ENCODE results near the gene DSCAML1. TPM values are rescaled to one million over a fixed set of nuclear protein-coding genes. Genes with fewer than 3 reads are reported as not detected.

The DSCAML1 gene
- total RNA-seq, 6 experiments from 2014 or later: not detected

DNA sequence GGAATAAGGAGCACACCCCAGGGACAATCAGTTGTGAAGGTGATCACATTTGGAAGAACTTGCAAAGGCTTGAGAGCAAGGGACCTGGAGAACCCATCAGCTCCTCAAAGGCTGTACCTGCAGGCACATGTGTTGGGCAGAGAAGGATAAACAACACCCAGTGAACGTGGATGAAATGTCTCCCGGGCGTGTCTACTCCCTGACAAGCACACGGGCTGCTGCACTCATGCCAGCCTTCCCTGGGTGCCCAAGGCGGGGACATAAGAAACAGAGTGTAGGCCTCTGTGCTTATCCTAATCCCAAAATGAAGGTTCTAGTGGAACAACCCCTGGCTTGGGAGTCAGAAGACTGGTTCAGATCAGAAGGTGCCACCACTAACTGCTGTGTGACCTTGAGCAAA is 46.7 kb downstream of the DSCAML1 start:
- no peak for DNase-seq
- peaks cover 48% of the 10 kb centered on the region for H3K27me3 Mint-ChIP-seq (ENCODE audit: insufficient read depth)
- H3K4me1 Mint-ChIP-seq (ENCODE audit: low read depth): no peaks in the 10 kb centered on the region
- TF ChIP-seq, protein P1, sequence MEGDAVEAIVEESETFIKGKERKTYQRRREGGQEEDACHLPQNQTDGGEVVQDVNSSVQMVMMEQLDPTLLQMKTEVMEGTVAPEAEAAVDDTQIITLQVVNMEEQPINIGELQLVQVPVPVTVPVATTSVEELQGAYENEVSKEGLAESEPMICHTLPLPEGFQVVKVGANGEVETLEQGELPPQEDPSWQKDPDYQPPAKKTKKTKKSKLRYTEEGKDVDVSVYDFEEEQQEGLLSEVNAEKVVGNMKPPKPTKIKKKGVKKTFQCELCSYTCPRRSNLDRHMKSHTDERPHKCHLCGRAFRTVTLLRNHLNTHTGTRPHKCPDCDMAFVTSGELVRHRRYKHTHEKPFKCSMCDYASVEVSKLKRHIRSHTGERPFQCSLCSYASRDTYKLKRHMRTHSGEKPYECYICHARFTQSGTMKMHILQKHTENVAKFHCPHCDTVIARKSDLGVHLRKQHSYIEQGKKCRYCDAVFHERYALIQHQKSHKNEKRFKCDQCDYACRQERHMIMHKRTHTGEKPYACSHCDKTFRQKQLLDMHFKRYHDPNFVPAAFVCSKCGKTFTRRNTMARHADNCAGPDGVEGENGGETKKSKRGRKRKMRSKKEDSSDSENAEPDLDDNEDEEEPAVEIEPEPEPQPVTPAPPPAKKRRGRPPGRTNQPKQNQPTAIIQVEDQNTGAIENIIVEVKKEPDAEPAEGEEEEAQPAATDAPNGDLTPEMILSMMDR (IDR thresholded peaks at IDR 0.05): no peak
- H3K4me3 Mint-ChIP-seq: no peak overlapping the region
- H3K27ac Mint-ChIP-seq: no peak overlapping the region
- no peaks in the 10 kb centered on the region for H3K9me3 Mint-ChIP-seq
- H3K36me3 Mint-ChIP-seq (ENCODE audit: low read depth): no peaks in the 10 kb centered on the region

DNA sequence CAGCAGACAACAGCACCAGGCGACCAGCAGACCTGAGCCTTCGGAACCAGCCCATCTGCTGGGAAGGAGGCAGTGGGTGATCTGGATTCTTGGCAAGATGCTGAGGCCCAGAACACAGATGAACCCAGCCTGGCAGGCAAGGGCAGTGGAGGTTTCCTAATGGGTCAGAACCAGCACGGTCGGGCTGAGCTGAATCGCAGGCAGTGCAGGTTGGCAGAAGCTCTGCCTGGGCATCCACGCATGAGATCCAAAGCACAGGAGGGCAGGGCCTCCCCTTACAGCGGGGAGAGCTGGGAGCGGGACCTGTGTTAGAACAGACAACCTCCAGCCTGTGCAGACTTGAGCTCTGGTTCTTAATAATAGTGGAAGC is 47.5 kb downstream of the DSCAML1 start:
- Mint-ChIP-seq H3K27me3 (ENCODE audit: insufficient read depth) (peaks cover 44% of the 10 kb centered on the region), H3K36me3 (ENCODE audit: low read depth) (no peaks in the 10 kb centered on the region), H3K9me3 (no peaks in the 10 kb centered on the region), H3K4me1 (ENCODE audit: low read depth) (no peaks in the 10 kb centered on the region), H3K4me3 (no peak overlapping the region), H3K27ac (no peak overlapping the region)
- TF ChIP-seq, protein P1 (IDR thresholded peaks at IDR 0.05): no peak
- no peak for DNase-seq

DNA sequence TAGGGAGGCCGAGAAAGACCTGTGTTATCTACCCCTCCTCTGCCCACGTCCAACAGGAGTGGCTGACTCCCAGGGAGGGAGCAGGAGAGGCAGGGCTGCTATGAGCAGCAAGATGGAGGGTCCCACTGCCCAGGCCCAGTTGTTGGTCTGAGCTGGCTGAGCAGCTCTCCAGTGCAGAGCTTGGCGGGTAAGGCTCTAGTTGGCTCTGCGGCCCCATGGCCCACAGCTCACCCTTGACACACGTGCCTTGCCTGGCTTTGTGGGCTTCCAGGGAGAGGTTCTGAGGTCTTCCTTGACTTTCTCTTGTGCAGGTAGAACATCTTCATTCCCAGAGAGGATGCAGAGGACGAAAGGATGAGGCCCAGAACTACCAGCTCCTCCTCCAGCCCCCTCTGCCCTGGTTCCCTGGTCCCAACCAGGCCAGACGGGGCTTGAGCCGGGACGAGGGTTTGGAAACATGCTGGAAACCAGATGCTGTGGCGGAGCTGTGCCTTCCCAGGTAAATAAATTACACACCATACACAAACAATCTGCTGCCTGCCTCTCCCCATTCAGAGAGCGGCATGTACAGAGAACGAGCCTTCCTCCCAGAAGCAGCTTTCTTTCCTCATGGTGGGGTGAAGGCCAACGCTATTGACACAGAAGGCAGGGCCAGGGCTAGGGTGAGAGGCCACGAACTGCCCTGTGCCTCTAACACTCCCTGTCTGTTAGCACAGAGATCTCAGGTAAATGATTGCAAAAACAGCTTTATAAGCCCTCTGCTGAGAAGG is 48.1 kb downstream of the DSCAML1 start:
- TF ChIP-seq, protein P1 (IDR thresholded peaks at IDR 0.05): no peak
- Mint-ChIP-seq H3K4me3 (no peak overlapping the region), H3K27me3 (ENCODE audit: insufficient read depth) (peaks cover 43% of the 10 kb centered on the region), H3K4me1 (ENCODE audit: low read depth) (no peaks in the 10 kb centered on the region), H3K9me3 (no peaks in the 10 kb centered on the region), H3K36me3 (ENCODE audit: low read depth) (no peaks in the 10 kb centered on the region), H3K27ac (no peak overlapping the region)
- DNase-seq: no peak

DNA sequence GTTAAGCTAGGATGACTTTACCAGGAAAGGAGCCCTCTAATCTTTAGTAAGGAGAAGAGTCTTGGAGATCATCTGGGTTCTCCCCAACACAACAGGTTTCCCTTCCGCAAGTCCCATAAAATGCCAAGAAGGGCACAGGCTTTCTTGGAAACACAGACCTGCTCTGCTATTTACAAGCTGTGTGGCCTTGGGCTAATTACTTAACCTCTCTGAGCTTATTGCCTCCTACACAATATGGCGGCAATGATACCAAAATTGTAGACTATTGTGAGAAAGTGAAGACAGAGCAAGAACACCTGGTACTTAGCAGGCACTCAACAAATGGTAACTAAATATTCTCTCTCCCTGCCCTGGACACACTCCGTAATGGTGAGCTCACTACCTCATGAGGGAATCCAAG is 49.1 kb downstream of the DSCAML1 start:
- H3K27ac Mint-ChIP-seq: no peak overlapping the region
- H3K4me3 Mint-ChIP-seq: no peak overlapping the region
- no peaks in the 10 kb centered on the region for H3K36me3 Mint-ChIP-seq (ENCODE audit: low read depth)
- DNase-seq: no peak
- TF ChIP-seq, protein P1 (IDR thresholded peaks at IDR 0.05): no peak
- H3K4me1 Mint-ChIP-seq (ENCODE audit: low read depth): no peaks in the 10 kb centered on the region
- H3K27me3 Mint-ChIP-seq (ENCODE audit: insufficient read depth): peaks cover 41% of the 10 kb centered on the region
- H3K9me3 Mint-ChIP-seq: no peaks in the 10 kb centered on the region

DNA sequence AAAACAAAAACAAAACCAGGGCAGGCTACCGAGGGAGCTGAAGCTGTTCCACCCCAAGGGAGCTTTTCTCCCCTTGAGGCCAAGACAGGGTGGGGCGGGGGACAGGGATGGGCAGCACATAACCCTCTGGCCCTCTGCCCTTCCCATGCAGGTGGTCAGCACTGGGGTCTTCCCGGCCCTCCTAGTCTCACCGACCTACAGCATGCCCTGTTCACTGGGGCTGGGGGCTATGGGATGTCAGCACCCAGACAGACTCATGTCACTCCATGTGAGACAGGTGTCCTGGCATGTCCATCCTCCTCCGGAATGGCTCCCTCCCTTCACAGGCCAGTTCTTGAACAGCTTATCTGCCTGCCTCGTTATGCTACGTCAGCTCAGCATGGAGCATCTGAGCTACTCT is 51.7 kb downstream of the DSCAML1 start:
- peaks cover 36% of the 10 kb centered on the region for H3K27me3 Mint-ChIP-seq (ENCODE audit: insufficient read depth)
- H3K4me3 Mint-ChIP-seq: no peak overlapping the region
- no peak for DNase-seq
- no peak overlapping the region for H3K27ac Mint-ChIP-seq
- no peaks in the 10 kb centered on the region for H3K4me1 Mint-ChIP-seq (ENCODE audit: low read depth)
- no peaks in the 10 kb centered on the region for H3K9me3 Mint-ChIP-seq
- H3K36me3 Mint-ChIP-seq (ENCODE audit: low read depth): no peaks in the 10 kb centered on the region
- TF ChIP-seq, protein P1 (IDR thresholded peaks at IDR 0.05): no peak
